ENCODE results near the gene FCHSD2. TPM values are rescaled to one million over a fixed set of nuclear protein-coding genes. Genes with fewer than 3 reads are reported as not detected.

The FCHSD2 gene
- total RNA-seq, 1 donor, result 11.8 TPM

DNA sequence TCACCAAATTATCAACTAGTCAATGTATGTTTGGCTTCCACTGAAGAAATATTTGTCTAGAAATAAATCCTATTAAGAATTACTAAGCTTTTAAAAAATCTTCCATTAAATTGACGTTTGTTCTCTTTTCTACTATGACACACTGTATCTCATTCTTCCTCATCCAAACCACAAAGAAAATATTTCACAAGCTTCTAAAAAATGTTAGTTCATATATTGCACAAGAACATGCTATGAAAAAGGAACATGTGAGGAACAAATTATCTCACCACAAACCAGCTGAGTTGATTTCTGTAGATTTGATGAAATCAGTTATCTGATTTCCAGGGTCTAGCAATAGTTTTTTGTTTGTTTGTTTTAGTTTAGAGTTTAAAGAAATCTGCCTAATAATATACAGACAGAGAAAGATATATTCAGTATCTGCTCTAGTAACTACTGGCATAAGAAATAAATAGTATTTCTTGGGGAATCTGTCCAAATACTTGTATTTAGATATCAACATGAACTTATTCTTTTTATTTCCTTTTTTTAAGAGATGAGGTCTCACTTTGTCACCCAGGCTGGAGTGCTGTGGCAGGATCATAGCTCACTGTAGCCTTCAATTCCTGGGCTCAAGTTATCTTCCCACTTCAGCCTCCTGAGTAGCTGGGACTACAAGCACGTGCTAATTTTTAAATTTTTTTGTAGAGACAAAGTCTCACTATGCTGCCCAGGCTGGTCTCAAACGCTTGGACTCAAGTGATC is 166.2 kb downstream of the FCHSD2 start:
- DNase-seq (ENCODE audit: low read depth in 2 of 3, low spot score in 2 of 3), result peak in 2 of 3 donors; percentile 39 to 80

DNA sequence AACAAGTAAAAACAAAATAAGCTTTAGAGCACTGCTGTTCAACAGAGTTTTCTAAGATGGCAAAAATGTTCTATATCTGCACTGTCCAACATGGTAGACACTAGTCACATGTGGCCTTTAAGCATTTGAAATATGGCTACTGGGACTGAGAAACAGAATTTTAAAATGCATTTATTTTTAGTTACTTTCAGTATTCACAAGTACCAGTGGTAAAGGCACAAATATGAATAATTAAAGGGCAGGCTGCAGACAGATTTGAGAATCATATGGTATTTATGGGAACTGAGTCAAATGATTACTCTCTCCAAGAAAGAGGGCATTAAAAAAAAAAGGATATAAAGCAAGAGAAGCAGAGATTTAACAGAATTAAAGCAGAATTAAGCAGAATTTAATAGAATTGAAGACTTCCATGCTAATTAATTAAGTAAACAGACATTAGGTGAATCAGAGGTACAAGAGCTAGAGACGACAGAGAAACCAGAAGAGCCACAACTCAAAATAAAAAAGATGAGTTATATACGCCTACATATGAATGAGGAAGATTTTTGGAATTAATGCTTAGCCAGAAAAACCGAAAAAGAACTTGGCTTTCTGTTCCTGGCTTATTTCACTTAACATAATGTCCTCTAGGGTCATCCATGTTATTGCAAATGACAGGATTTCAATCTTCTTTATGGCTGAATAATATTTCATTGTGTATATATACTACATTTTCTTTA is 167.5 kb downstream of the FCHSD2 start:
- DNase-seq (ENCODE audit: low read depth in 2 of 3, low spot score in 2 of 3), result no peak

- no peak for DNase-seq (ENCODE audit: low read depth in 2 of 3, low spot score in 2 of 3)
Observed at GRCh38 chr11:72972496-72973128, 169.5 kb downstream of the FCHSD2 start.

DNA sequence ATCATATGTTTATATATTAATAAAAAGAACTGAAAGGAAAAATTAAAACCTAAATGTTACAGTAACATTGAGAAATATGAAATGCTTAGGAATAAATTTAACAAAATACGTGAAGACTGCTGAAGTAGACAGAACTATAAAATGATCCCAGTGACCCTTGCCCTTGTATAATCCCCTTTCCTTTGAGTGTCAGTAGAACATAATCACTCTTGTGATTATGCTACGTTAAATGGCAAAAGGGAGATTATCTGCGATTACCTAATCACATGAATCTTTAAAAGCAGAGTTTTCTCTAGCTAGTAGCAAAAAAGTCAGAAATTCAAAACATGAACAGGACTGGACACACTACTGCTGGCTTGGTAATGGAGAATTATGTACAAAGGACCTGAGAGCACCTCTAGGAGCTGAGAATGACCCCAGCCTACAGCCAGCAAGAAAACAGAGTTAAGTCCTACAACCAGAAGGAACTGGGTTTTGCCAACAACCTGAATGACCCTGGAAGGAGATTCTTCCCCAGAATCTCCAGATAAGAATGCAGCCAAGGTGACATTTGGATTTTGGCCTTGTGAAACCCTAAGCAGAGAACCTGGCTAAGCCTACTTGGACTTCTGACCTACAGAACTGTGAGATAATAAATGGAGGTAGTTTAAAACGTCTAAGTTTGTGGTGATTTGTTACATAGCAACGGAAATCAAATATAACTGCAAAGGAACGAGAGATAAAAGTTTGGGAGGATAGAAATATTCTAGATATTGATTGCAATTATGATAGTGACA is 170.7 kb downstream of the FCHSD2 start:
- DNase-seq (ENCODE audit: low read depth in 2 of 3, low spot score in 2 of 3), result no peak

DNA sequence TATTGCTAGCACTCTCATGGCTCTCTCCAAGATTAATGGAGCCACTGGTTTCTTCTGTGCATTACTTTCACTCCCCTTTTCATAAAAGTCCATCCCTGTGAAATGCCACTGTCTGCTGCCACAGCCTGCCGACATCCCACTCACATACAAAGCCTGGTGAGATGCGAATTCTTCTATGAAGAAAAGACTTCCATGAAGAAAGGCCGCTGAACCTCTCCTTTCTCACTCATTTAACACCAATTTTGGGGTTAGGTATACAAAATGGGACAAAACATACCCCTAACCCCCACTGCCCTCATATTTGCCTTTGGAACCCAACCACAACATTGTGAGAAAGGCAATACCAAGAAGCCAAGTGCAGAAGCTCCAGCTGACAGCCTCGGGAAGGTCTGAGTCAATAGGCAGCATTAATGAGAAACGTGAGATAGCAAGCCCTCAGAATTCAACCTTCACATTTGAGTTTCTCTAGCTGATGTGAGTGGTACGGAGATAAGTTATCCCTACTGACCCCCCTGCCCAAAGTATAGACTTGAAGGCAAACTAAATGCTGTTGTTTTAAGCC is 171.5 kb downstream of the FCHSD2 start:
- DNase-seq (ENCODE audit: low read depth in 2 of 3, low spot score in 2 of 3), result no peak

- peak in 2 of 3 donors; percentile 29 to 65 for DNase-seq (ENCODE audit: low read depth in 2 of 3, low spot score in 2 of 3)
Observed at GRCh38 chr11:72969894-72970335, 172.2 kb downstream of the FCHSD2 start.

GRCh38 chr11:72968390-72968789 is 173.7 kb downstream of the FCHSD2 start:
- DNase-seq (ENCODE audit: low read depth in 2 of 3, low spot score in 2 of 3), result no peak

DNA sequence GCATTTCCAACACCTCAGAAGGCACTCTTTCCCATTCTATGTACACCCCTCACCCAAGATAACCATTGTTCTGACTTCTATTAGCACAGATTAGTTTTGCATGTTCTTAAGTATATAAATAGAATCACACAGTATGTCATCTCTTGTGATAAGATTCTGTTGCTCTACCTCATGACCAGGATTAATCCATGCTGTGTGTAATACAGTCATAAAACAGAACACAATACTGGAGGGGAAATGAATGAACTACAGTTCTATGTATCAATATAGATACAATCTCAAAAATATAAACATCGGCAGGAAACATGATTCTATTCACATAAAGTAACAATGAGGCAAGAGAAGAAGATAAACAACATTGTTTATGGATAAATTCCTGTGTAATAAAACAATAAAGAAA is 176.4 kb downstream of the FCHSD2 start:
- no peak for DNase-seq (ENCODE audit: low read depth in 2 of 3, low spot score in 2 of 3)

- no peak for DNase-seq (ENCODE audit: low read depth in 2 of 3, low spot score in 2 of 3)
Observed at GRCh38 chr11:72962717-72963116, 179.4 kb downstream of the FCHSD2 start.

GRCh38 chr11:72962084-72962483 is 180.0 kb downstream of the FCHSD2 start:
- no peak for DNase-seq (ENCODE audit: low read depth in 2 of 3, low spot score in 2 of 3)

DNA sequence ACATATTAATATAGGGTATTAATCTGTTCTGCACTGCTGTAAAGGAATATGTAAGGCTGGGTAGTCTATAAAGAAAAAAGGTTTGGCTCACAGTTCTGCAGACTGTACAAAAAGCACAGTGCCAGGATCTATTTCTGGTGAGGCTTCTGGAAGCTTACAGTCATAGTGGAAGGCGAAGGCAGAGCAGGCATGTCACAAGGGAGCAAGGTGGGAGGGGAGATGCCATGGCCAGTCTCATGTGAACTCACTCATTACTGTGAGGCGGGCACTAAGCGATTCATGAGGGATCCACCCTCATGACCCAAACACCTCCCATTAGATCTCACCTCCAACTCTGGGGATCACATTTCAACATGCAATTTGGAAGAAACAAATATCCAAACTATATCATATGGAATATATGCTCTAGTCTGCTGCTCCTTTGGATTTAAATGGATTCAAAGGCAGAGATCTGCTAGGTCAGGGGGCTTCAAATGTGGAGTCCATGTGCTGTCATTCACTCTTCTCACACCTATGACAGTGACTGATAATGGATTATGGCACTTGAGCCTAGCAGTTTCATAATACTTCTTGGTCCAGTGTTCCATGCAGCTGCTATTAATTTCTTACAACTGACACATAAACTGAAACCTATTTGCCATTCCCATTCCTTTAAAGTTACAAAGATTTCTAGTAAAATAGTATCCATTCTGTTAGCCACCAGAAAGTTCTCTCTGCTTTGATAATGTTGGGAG is 182.0 kb downstream of the FCHSD2 start:
- no peak for DNase-seq (ENCODE audit: low read depth in 2 of 3, low spot score in 2 of 3)

- no peak for DNase-seq (ENCODE audit: low read depth in 2 of 3, low spot score in 2 of 3)
Observed at GRCh38 chr11:72958791-72959190, 183.3 kb downstream of the FCHSD2 start.

DNA sequence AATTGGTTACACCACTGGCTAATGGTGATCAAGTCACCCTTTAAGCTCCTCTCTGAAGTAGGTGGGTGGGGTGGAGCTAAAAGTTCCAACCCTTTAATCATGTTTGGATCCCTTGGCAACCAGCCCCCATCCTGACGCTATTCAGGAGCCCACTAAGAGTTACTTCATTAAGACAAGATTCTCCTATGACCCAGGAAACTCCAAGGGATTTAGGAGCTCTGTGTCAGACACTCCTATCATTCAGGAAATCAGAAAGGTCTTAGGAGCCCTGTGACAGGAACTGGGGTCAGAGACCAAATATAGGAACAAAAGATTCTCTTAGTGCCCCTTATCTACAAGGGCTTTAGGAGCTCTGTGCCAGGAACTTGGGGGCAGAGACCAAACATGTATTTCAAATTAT is 186.7 kb downstream of the FCHSD2 start:
- no peak for DNase-seq (ENCODE audit: low read depth in 2 of 3, low spot score in 2 of 3)

- no peak for DNase-seq (ENCODE audit: low read depth in 2 of 3, low spot score in 2 of 3)
Observed at GRCh38 chr11:72954860-72955259, 187.3 kb downstream of the FCHSD2 start.

DNA sequence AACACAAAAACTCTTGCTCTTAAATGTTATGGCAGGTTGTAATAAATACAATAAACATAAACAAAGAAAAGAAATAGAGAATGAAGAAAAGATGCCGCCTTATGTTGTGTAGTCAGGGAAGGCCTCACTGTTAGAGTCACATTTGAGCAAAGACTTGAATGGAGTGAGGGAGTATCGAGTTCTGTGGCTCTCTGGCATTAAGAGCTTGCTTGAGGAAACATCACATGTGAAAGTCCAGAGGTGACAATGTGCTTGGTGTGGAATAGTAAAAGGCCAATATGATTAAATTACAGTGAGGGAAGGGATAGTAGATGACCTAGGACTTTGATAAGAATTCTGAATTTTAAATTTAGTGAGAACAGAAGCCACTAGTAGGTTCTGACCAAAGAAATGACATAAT is 188.5 kb downstream of the FCHSD2 start:
- no peak for DNase-seq (ENCODE audit: low read depth in 2 of 3, low spot score in 2 of 3)

DNA sequence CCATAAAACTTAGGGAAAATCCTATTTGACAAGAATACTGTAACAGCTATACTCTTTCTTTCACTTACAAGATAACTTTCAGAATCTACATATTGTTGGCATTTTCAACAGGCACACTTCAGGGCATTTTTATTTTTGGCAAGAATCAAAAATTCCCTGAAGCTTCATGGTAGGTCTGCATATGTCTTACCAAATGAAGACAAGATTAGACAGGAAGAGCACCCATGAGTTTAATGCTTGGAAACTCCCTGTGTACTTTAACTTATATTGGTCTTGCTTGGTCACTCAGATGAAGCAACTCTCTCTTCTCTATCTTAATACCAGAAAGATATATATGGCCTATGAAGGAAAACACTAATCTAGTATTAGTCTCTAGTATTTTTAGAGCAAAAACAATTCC is 190.2 kb downstream of the FCHSD2 start:
- DNase-seq (ENCODE audit: low read depth in 2 of 3, low spot score in 2 of 3), result no peak

DNA sequence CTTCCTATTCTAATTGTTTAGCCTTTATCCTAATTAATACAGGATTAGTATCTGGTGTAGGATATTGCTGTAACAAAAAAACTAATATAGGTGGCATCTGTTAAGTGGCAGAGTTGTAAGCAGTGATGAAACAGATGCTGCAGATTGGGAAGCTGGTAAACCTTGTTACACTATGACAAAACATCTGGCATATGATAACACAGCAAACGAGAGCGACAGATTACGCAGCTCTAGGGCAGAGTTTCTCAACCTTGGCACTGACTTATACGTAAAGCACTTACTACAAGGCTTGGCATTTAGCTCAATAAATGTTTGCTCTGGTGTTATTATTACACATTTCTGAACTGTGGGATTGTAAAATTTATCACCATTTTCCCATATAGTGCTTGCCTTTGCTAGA is 190.9 kb downstream of the FCHSD2 start:
- DNase-seq (ENCODE audit: low read depth in 2 of 3, low spot score in 2 of 3), result no peak

- no peak for DNase-seq (ENCODE audit: low read depth in 2 of 3, low spot score in 2 of 3)
Observed at GRCh38 chr11:72950685-72951084, 191.4 kb downstream of the FCHSD2 start.

GRCh38 chr11:72947229-72947628 is 194.9 kb downstream of the FCHSD2 start:
- DNase-seq (ENCODE audit: low read depth in 2 of 3, low spot score in 2 of 3), result no peak

GRCh38 chr11:72943664-72944063 is 198.5 kb downstream of the FCHSD2 start:
- no peak for DNase-seq (ENCODE audit: low read depth in 2 of 3, low spot score in 2 of 3)
